HL-60 (cell line): ENCODE data around the gene PLEKHB1.

ENCODE experiments used
- DNase-seq, 2 experiments: peaks; one replicate each; pipeline ENCODE4 v3.0.0-alpha.2; 2010 to 2020; ENCODE audit warnings: low read depth in 1 of 2, low spot score in 1 of 2
- H3K27ac ChIP-seq: fragments of 250-450 bp; sonication (Bioruptor Pico); replicated peaks from 2 replicates; pipeline ENCODE4 v1.5.1; 2020; ENCODE audit warnings: mild to moderate bottlenecking, moderate library complexity
- H3K27me3 ChIP-seq: fragments of 250-450 bp; sonication (Bioruptor Pico); 2 replicates; pipeline ENCODE4 v1.5.1; 2021; ENCODE audit warnings: mild to moderate bottlenecking, moderate library complexity; ENCODE audit not compliant: insufficient read depth, poor library complexity, severe bottlenecking
- H3K4me3 ChIP-seq: replicated peaks from 2 replicates; pipeline ENCODE4 v1.5.1; 2011; ENCODE audit warnings: mild to moderate bottlenecking, control low read depth, low read length; ENCODE audit not compliant: insufficient read depth
- GABPA ChIP-seq: IDR thresholded peaks from 2 replicates; pipeline ENCODE4 v1.6.1; 2012; ENCODE audit warnings: low read depth
- POLR2AphosphoS5 ChIP-seq: IDR thresholded peaks from 2 replicates; pipeline ENCODE4 v1.6.1; 2012; ENCODE audit warnings: low read depth
- REST ChIP-seq: IDR thresholded peaks from 2 replicates; pipeline ENCODE4 v1.6.1; 2012; ENCODE audit warnings: low read depth; ENCODE audit not compliant: insufficient replicate concordance
- SPI1 ChIP-seq: IDR thresholded peaks from 2 replicates; pipeline ENCODE4 v1.6.1; 2012; ENCODE audit warnings: low read depth, mild to moderate bottlenecking, borderline replicate concordance
- TF ChIP-seq, protein P1 (sequence below): IDR thresholded peaks from one replicate; pipeline ENCODE4 v1.5.1; 2011; ENCODE audit warnings: low read length, control low read depth, inconsistent platforms; ENCODE audit not compliant: insufficient read depth

PLEKHB1 gene

DNA sequence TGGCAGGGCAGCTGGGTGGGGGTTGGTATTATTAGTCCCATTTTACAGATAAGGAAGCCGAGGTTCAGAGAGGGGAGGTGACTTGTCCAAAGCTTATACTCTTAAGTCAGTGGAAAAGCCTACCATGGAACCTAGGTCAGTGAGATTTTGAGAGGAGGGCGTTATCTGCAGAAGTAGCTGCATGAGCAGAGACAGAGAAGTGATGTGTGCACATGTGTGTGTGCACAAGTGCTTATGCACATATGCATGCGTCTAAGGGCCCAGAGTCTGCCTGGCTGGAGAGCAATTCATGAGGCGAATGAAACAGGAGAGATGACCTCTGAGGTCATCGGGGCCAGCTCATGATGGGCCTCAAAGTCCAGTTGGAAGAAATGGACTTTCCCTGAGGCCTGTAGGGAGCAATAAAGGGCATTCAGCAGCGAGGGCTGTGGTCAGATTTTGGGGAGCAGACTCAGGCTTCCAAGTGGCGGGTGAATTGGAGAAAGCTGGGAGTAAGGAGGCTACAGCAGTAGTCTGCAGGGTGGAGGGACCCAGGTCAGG is 8.2 kb downstream of the PLEKHB1 start:
- DNase-seq, result no peak
- H3K27me3 ChIP-seq, result no peaks in the 10 kb centered on the region
- H3K4me3 ChIP-seq, result no peak overlapping the region
- no peak for TF ChIP-seq REST
- TF ChIP-seq, protein P1, sequence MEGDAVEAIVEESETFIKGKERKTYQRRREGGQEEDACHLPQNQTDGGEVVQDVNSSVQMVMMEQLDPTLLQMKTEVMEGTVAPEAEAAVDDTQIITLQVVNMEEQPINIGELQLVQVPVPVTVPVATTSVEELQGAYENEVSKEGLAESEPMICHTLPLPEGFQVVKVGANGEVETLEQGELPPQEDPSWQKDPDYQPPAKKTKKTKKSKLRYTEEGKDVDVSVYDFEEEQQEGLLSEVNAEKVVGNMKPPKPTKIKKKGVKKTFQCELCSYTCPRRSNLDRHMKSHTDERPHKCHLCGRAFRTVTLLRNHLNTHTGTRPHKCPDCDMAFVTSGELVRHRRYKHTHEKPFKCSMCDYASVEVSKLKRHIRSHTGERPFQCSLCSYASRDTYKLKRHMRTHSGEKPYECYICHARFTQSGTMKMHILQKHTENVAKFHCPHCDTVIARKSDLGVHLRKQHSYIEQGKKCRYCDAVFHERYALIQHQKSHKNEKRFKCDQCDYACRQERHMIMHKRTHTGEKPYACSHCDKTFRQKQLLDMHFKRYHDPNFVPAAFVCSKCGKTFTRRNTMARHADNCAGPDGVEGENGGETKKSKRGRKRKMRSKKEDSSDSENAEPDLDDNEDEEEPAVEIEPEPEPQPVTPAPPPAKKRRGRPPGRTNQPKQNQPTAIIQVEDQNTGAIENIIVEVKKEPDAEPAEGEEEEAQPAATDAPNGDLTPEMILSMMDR, result no peak
- H3K27ac ChIP-seq, result no peak overlapping the region

GRCh38 chr11:73655686-73656085 is 9.3 kb downstream of the PLEKHB1 start:
- TF ChIP-seq REST (no peak), GABPA (no peak), POLR2AphosphoS5 (no peak), SPI1 (no peak)
- TF ChIP-seq, protein P1, result no peak
- Histone ChIP-seq H3K27ac (no peak overlapping the region), H3K27me3 (no peaks in the 10 kb centered on the region), H3K4me3 (no peak overlapping the region)
- no peak for DNase-seq

DNA sequence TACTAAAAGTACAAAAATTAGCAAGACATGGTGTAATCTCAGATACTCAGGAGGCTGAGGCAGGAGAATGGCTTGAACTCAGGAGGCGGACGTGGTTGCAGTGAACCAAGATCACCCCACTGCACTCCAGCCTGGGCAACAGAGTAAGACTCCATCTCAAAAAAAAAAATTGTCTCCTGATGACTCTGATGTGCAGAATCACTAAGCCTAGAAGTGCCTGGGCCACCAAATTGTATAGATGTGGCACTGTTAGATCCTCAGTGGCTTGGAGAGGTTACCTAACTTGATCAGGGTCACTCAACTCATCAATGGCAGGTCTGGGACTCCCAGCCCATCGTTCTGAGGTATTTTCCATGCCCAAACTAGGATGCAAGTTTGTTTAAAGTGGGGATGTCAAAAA is 10.6 kb downstream of the PLEKHB1 start:
- no peak for DNase-seq
- H3K27me3 ChIP-seq, result no peaks in the 10 kb centered on the region
- TF ChIP-seq GABPA, result no peak
- TF ChIP-seq SPI1, result no peak
- TF ChIP-seq, protein P1, result no peak
- no peak for TF ChIP-seq REST
- TF ChIP-seq POLR2AphosphoS5, result no peak
- H3K4me3 ChIP-seq, result no peak overlapping the region
- H3K27ac ChIP-seq, result no peak overlapping the region
